HepG2 (cell line): ENCODE measurements around the gene HARBI1. TPM values are rescaled to one million over a fixed set of nuclear protein-coding genes. Genes with fewer than 3 reads are reported as not detected.

Experiments used
- ATAC-seq: fragments of 200-7000 bp; cut with Tn5 transposase; 3 replicates; pipeline ENCODE4 v1.9.1; 2020; ENCODE audit warnings: mild to moderate bottlenecking, moderate library complexity
- BruUV-seq: library from RNA; stranded (reverse); fragments of 400-500 nt; replicated peaks from 2 replicates; lab custom pipeline; 2021; lab: Mats Ljungman, UMichigan
- CTCF ChIA-PET: fragments of 300-600 bp; formaldehyde crosslinking; extraction: SDS; loops from one replicate; lab custom pipeline; 2021; ENCODE audit warnings: low total read pairs, inconsistent platforms, low intra/inter-chr PET ratio; lab: Yijun Ruan, JAX
- POLR2A ChIA-PET: fragments of 350-600 bp; sonication (Branson Sonifier 250); formaldehyde crosslinking; loops from one replicate; lab custom pipeline; 2020; ENCODE audit warnings: antibody characterized with exemption, inconsistent platforms; lab: Yijun Ruan, JAX
- DNase-seq: peaks from one replicate; pipeline ENCODE4 v3.0.0-alpha.2; 2015; ENCODE audit warnings: low spot score
- FAIRE-seq: peaks from 3 replicates; lab custom pipeline; 2011; peaks lifted over from hg19 to GRCh38; lab: Jason Lieb, UNC
- H2AFZ ChIP-seq: one replicate; pipeline ENCODE4 v1.6.1; 2011; ENCODE audit warnings: low read length, inconsistent platforms
- H3K27ac ChIP-seq: fragments of 300-600 bp; 3 replicates; pipeline ENCODE4 v1.8.0; 2011; ENCODE audit warnings: mixed run types, mild to moderate bottlenecking, mixed read lengths, low read length, inconsistent platforms; ENCODE audit not compliant: insufficient read depth; ENCODE audit errors: extremely low read length
- H3K27me3 ChIP-seq, 2 experiments: fragments of 200-600 bp in 1 of 2; 2 replicates in 1 of 2; 3 replicates in 1 of 2; pipeline versions ENCODE4 v1.6.0 to v1.8.0; 2011; ENCODE audit warnings: low read length in 2 of 2, mild to moderate bottlenecking in 2 of 2, moderate library complexity in 2 of 2, inconsistent platforms in 1 of 2; ENCODE audit not compliant: insufficient read depth in 2 of 2, control insufficient read depth in 1 of 2
- H3K36me3 ChIP-seq, 2 experiments: fragments of 200-600 bp in 1 of 2; replicated peaks in 1 of 2; 2 replicates in 1 of 2; 3 replicates in 1 of 2; pipeline versions ENCODE4 v1.5.1 to v1.8.0; 2011; ENCODE audit warnings: low read length in 2 of 2, inconsistent platforms in 1 of 2; ENCODE audit not compliant: insufficient read depth in 2 of 2, control insufficient read depth in 1 of 2
- H3K4me1 ChIP-seq: 2 replicates; pipeline ENCODE4 v1.5.1; 2012; ENCODE audit warnings: low read length, inconsistent platforms; ENCODE audit not compliant: insufficient read depth
- H3K4me2 ChIP-seq: 2 replicates; pipeline ENCODE4 v1.6.0; 2011; ENCODE audit warnings: low read depth, low read length, inconsistent platforms
- H3K4me3 ChIP-seq, 3 experiments: fragments of 200-600 bp in 1 of 3; sonication (generic), shearing (Covaris generic) in 1 of 3; replicated peaks in 1 of 3; 2 replicates each; pipeline ENCODE4 v1.5.1; 2011 to 2016; ENCODE audit warnings: low read length in 3 of 3, inconsistent platforms in 2 of 3, low read depth in 2 of 3, mild to moderate bottlenecking in 2 of 3, control low read depth in 1 of 3, mixed read lengths in 1 of 3; ENCODE audit not compliant: insufficient read depth in 1 of 3
- H3K79me2 ChIP-seq: one replicate; pipeline ENCODE4 v1.6.1; 2011; ENCODE audit warnings: low read length, inconsistent platforms; ENCODE audit not compliant: insufficient read depth
- H3K9ac ChIP-seq: 2 replicates; pipeline ENCODE4 v1.6.0; 2011; ENCODE audit warnings: mild to moderate bottlenecking, low read depth, low read length, inconsistent platforms; ENCODE audit not compliant: insufficient read depth
- H3K9me3 ChIP-seq: 2 replicates; pipeline ENCODE4 v1.5.1; 2012; ENCODE audit warnings: mild to moderate bottlenecking, low read length
- H4K20me1 ChIP-seq: 2 replicates; pipeline ENCODE4 v1.6.0; 2011; ENCODE audit warnings: inconsistent platforms, mild to moderate bottlenecking, low read length, moderate library complexity; ENCODE audit not compliant: insufficient read depth
- RAD51 ChIP-seq: fragments of 450-650 bp; IDR thresholded peaks from 2 replicates; pipeline ENCODE4 v1.6.1; 2016; ENCODE audit warnings: borderline replicate concordance
- ZNF720 ChIP-seq: sonication (generic); formaldehyde crosslinking; IDR thresholded peaks from 2 replicates; pipeline ENCODE4 v1.4.0; 2020; ENCODE audit warnings: missing genetic modification reagents
- ZNF776 ChIP-seq: sonication (generic); formaldehyde crosslinking; IDR thresholded peaks from 2 replicates; pipeline ENCODE4 v1.4.0; 2020; ENCODE audit warnings: mild to moderate bottlenecking, missing genetic modification reagents
- WGBS: methylation state at CpG from one replicate; pipeline ENCODE4 v1.1.6; 2017; ENCODE audit warnings: low lambda C conversion rate; 5-methylcytosine and 5-hydroxymethylcytosine counted together
- in situ Hi-C: cut with HindIII; loops from 2 replicates; pipeline ENCODE4 v1.10.0; 2017; ENCODE audit warnings: low pct_unique_long_range_greater_than_20kb; ENCODE audit not compliant: extremely low pct_ligation_motif_present
- intact Hi-C: fragments of 100-400 bp; cut with micrococcal nuclease; formaldehyde crosslinking; loops from one replicate; pipeline ENCODE4 v1.10.0; 2022; ENCODE audit not compliant: unreplicated experiment
- polyA plus RNA-seq, 8 experiments: library from polyadenylated mRNA; depleted of rRNA in 3 of 8; stranded (reverse) in 7 of 8; unstranded in 1 of 8; fragments of >200 nt; fragmentation: Illumina TruSeq in 4 of 8; extraction: Trizol in 4 of 8; gene quantifications; 2 replicates each; pipeline versions ENCODE4 v1.2.1 to v1.2.3, GENCODE V29; 2011 to 2016; ENCODE audit warnings: low read depth in 4 of 8, missing spikeins in 1 of 8, mixed read lengths in 1 of 8; ENCODE audit not compliant: insufficient read depth in 1 of 8
- total RNA-seq, 5 experiments: library from RNA; depleted of rRNA; stranded (reverse); fragments of >200 nt; fragmentation: Illumina TruSeq; extraction: Trizol; gene quantifications; 2 replicates each; pipeline ENCODE4 v1.2.3, GENCODE V29; 2016; ENCODE audit warnings: low read depth in 1 of 5
- TF ChIP-seq, protein P1 (sequence below), 2 experiments: fragments of 450-650 bp in 1 of 2; sonication (generic) in 1 of 2; formaldehyde crosslinking; IDR thresholded peaks; 2 replicates each; pipeline versions ENCODE4 v1.5.0 to v1.8.0; 2020 to 2022; ENCODE audit warnings: mild to moderate bottlenecking in 1 of 2, missing genetic modification reagents in 1 of 2
- TF ChIP-seq, protein P2 (sequence below), 2 experiments: sonication (generic) in 1 of 2; formaldehyde crosslinking in 1 of 2; IDR thresholded peaks; 2 replicates each; pipeline versions ENCODE4 v1.5.1 to v1.6.1; 2011 to 2020; ENCODE audit warnings: borderline replicate concordance in 1 of 2, low read depth in 1 of 2, low read length in 1 of 2, mild to moderate bottlenecking in 1 of 2, missing genetic modification reagents in 1 of 2, moderate library complexity in 1 of 2
- TF ChIP-seq, protein P3 (sequence below): sonication (generic); formaldehyde crosslinking; IDR thresholded peaks from 2 replicates; pipeline ENCODE4 v1.4.0; 2020; ENCODE audit warnings: missing genetic modification reagents
- TF ChIP-seq, protein P4 (sequence below): sonication (generic); formaldehyde crosslinking; IDR thresholded peaks from 2 replicates; pipeline ENCODE4 v1.5.1; 2020; ENCODE audit warnings: mild to moderate bottlenecking, missing genetic modification reagents, moderate library complexity
- TF ChIP-seq, protein P5 (sequence below): sonication (generic); formaldehyde crosslinking; conservative IDR thresholded peaks from 2 replicates; pipeline ENCODE4 v1.5.0; 2020; ENCODE audit warnings: missing genetic modification reagents

The HARBI1 gene
- total and polyA plus RNA-seq, 2 of the 13 experiments (the other 11 are each of a cell fraction or from before 2014, with no cell fraction given) = 2.5 to 4.8 TPM

DNA sequence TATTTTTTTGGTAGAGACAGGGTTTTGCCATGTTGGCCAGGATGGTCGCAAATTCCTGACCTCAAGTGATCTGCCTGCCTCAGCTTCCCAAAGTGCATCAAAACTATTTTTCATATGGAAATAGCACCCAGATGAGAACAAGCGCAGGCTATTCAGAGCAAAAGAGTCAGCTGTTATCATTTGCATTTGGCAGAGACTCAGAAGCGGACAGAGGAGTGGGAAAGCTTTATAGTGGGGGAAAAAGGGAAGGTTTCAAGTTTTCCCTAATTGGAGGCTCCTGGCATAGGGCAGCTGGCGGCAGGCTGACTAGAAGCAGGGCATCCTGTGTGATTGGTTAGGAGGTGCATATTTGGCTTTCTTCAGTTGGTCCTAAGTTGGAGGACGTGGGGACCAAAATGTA, 20.5 kb upstream of the HARBI1 start:
- H3K4me1 ChIP-seq = peaks cover 60% of the 10 kb centered on the region
- no peak for ATAC-seq
- POLR2A ChIA-PET = no interaction called here
- H3K4me2 ChIP-seq = no peak overlapping the region
- H3K27ac ChIP-seq = no peak overlapping the region
- in situ Hi-C loops (no loop called here), intact Hi-C loops (no loop called here)
- H3K9ac ChIP-seq = no peak overlapping the region
- H3K27me3 ChIP-seq = no peaks in the 10 kb centered on the region
- FAIRE-seq = no peak
- H2AFZ ChIP-seq = no peak overlapping the region
- no peak for DNase-seq
- peaks cover 16% of the 10 kb centered on the region for H3K79me2 ChIP-seq
- H3K36me3 ChIP-seq = peaks cover 3 to 19% of the 10 kb centered on the region in 2 experiments; a peak in 3 of 5 replicates
- 98% methylated on average over 5 of the region's 5 CpGs for WGBS
- no peaks in the 10 kb centered on the region for H4K20me1 ChIP-seq
- H3K9me3 ChIP-seq = no peaks in the 10 kb centered on the region
- no peak overlapping the region for H3K4me3 ChIP-seq
- CTCF ChIA-PET = no interaction called here
- TF ChIP-seq, protein P1, sequence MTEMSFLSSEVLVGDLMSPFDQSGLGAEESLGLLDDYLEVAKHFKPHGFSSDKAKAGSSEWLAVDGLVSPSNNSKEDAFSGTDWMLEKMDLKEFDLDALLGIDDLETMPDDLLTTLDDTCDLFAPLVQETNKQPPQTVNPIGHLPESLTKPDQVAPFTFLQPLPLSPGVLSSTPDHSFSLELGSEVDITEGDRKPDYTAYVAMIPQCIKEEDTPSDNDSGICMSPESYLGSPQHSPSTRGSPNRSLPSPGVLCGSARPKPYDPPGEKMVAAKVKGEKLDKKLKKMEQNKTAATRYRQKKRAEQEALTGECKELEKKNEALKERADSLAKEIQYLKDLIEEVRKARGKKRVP (CRISPR knock-in tag; IDR thresholded peaks at IDR 0.05) = no peak
- TF ChIP-seq, protein P2, sequence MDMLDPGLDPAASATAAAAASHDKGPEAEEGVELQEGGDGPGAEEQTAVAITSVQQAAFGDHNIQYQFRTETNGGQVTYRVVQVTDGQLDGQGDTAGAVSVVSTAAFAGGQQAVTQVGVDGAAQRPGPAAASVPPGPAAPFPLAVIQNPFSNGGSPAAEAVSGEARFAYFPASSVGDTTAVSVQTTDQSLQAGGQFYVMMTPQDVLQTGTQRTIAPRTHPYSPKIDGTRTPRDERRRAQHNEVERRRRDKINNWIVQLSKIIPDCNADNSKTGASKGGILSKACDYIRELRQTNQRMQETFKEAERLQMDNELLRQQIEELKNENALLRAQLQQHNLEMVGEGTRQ (IDR thresholded peaks at IDR 0.05; ENCODE audit: low read depth, low read length) = no peak
- TF ChIP-seq, protein P2 (CRISPR knock-in tag; IDR thresholded peaks at IDR 0.05; ENCODE audit: borderline replicate concordance) = no peak
- TF ChIP-seq, protein P3, sequence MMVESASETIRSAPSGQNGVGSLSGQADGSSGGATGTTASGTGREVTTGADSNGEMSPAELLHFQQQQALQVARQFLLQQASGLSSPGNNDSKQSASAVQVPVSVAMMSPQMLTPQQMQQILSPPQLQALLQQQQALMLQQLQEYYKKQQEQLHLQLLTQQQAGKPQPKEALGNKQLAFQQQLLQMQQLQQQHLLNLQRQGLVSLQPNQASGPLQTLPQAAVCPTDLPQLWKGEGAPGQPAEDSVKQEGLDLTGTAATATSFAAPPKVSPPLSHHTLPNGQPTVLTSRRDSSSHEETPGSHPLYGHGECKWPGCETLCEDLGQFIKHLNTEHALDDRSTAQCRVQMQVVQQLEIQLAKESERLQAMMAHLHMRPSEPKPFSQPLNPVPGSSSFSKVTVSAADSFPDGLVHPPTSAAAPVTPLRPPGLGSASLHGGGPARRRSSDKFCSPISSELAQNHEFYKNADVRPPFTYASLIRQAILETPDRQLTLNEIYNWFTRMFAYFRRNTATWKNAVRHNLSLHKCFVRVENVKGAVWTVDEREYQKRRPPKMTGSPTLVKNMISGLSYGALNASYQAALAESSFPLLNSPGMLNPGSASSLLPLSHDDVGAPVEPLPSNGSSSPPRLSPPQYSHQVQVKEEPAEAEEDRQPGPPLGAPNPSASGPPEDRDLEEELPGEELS (CRISPR knock-in tag) = no peak
- TF ChIP-seq ZNF720 (CRISPR knock-in tag) (no peak), ZNF776 (CRISPR knock-in tag) (no peak), RAD51 (no peak)
- TF ChIP-seq, protein P4, sequence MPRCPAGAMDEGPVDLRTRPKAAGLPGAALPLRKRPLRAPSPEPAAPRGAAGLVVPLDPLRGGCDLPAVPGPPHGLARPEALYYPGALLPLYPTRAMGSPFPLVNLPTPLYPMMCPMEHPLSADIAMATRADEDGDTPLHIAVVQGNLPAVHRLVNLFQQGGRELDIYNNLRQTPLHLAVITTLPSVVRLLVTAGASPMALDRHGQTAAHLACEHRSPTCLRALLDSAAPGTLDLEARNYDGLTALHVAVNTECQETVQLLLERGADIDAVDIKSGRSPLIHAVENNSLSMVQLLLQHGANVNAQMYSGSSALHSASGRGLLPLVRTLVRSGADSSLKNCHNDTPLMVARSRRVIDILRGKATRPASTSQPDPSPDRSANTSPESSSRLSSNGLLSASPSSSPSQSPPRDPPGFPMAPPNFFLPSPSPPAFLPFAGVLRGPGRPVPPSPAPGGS (CRISPR knock-in tag) = no peak
- TF ChIP-seq, protein P5, sequence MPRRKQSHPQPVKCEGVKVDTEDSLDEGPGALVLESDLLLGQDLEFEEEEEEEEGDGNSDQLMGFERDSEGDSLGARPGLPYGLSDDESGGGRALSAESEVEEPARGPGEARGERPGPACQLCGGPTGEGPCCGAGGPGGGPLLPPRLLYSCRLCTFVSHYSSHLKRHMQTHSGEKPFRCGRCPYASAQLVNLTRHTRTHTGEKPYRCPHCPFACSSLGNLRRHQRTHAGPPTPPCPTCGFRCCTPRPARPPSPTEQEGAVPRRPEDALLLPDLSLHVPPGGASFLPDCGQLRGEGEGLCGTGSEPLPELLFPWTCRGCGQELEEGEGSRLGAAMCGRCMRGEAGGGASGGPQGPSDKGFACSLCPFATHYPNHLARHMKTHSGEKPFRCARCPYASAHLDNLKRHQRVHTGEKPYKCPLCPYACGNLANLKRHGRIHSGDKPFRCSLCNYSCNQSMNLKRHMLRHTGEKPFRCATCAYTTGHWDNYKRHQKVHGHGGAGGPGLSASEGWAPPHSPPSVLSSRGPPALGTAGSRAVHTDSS (CRISPR knock-in tag) = no peak
- no TSS peak for BruUV-seq
